Amniotic epithelial cell (primary cell): Measurements from ENCODE around the gene MAP3K5.

Source experiments
- DNase-seq: peaks from one replicate; pipeline ENCODE4 v3.0.0-alpha.2; 2010; ENCODE audit warnings: low read depth

MAP3K5 gene

DNA sequence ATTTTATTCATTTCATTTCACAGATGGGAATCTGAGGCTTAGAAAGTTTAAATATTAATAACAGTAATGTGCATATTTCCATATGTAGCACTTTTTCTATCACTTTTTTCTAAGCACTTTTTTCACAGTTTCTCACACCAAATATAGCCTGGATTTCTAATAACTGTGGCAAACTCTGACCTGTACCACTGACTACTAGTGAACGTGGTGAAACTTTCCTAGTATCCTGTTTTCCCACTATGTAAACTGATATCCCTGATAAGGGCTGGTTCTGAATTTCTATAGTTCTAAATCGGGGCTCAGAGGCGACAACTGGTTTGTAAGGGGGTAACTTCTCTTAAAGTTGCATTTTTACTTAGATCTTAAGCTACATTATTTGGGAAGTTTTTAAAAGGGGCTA, 274.7 kb downstream of the MAP3K5 start:
- DNase-seq = no peak

DNA sequence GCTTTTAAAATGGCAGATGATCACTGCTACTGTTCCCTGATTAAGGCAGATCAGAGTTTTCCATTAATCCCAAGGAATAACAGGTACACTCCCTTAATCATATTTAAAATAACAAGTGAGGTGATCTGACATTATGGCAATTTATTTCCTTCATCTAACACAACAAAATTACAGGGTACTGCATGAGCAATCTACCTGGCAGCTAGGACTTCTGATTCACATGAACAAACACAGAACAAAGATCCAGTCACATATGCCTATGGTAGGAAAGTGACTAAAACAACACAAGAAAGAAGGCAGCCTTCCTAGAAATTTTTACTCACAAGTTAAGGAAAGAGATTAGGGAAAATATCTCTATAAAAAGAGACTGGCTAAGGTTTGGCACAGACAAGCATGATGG, 275.3 kb downstream of the MAP3K5 start:
- no peak for DNase-seq

- DNase-seq = no peak
Observed at GRCh38 chr6:136514591-136514990, 277.7 kb downstream of the MAP3K5 start.

GRCh38 chr6:136511926-136512325, 280.4 kb downstream of the MAP3K5 start:
- no peak for DNase-seq

- peak; percentile 40 for DNase-seq
Observed at GRCh38 chr6:136511397-136511796, 280.9 kb downstream of the MAP3K5 start.

DNA sequence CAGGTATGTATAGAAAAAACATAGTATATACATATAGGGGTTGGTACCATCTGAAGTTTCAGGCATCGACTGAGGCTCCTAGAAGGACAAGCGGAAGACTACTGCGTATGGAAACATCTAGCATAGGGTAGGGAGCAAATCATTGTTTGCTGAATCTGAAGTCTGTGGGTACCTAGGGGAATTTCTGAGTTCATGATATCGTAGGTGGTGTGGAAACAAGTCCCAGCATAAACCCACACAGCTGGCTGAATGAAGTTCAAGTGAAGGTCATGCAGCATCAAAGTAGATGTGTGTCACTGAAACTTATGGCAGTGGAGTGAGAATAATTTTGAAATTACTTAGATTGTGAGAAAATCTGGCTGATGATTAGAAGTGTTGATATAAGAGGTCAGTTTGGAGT, 281.5 kb downstream of the MAP3K5 start:
- DNase-seq = no peak

- DNase-seq = no peak
Observed at GRCh38 chr6:136510299-136510698, 282.0 kb downstream of the MAP3K5 start.

DNA sequence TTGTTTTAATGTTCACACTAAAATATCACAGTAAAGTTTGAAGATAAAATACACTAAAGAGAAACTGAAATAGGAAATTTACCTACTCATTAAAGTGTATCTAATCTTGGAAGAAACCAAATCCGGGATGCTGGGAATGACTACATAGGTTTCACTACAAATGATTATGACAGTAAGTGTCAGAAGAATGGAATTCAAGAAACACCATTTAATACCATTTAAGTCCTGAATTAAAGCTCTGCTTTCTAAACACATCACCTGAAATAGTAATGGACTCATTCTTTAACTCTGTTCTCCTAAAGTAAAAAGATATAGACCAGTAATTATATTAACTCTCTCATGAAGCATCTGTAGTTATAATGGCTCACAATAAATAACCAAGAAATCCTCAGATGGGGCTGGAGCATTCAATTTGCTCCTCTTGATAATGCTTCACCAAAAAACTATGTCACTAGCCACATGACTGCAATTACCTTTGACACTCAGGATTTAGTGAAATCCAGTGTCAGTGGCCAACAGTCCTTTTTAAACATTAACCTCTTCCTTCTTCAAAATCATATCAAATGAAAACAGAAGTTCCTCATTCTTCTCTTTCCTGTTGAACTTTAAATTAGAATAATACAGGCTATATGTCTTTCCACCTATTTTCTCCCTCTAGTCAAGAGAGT, 283.4 kb downstream of the MAP3K5 start:
- DNase-seq = no peak
